ENCODE results near the gene SLC7A5.

SLC7A5 gene

DNA sequence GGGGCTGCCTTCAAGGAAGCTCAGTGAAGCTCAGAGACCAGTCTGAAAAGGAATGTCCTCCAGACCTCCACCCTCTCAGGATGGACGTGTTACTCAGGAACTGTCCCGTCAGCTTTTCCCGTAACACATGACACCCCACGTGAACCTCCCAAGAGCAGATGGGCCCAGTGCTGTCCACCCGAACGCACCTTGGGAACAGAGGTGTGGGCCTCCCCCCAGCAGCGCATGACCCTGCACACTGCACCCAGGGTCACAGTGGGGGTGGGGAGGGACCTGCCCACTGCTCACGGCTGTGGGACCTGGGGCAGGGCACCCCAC, 21.9 kb downstream of the SLC7A5 start:
- H3K27me3 ChIP-seq = peaks cover 0 to 3% of the 10 kb centered on the region in 2 donors
- H3K9me3 ChIP-seq = no peaks in the 10 kb centered on the region
- peaks cover 0 to 20% (median 4%) of the 10 kb centered on the region in 4 donors for H3K4me1 ChIP-seq
- H3K36me3 ChIP-seq = peaks cover 0 to 4% (median 0%) of the 10 kb centered on the region in 3 donors
- no peak overlapping the region for H3K4me3 ChIP-seq
- DNase-seq = no peak
- intact Hi-C loops (cut with DNase I; ENCODE audit: low total_unique reads) = loop anchor here (10.0 kb wide), 1 partner anchor 63 kb away; no protein-coding TSS in a partner anchor
- no peak overlapping the region for H3K27ac ChIP-seq
- TF ChIP-seq, protein P1, sequence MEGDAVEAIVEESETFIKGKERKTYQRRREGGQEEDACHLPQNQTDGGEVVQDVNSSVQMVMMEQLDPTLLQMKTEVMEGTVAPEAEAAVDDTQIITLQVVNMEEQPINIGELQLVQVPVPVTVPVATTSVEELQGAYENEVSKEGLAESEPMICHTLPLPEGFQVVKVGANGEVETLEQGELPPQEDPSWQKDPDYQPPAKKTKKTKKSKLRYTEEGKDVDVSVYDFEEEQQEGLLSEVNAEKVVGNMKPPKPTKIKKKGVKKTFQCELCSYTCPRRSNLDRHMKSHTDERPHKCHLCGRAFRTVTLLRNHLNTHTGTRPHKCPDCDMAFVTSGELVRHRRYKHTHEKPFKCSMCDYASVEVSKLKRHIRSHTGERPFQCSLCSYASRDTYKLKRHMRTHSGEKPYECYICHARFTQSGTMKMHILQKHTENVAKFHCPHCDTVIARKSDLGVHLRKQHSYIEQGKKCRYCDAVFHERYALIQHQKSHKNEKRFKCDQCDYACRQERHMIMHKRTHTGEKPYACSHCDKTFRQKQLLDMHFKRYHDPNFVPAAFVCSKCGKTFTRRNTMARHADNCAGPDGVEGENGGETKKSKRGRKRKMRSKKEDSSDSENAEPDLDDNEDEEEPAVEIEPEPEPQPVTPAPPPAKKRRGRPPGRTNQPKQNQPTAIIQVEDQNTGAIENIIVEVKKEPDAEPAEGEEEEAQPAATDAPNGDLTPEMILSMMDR (IDR thresholded peaks at IDR 0.05) = no peak

DNA sequence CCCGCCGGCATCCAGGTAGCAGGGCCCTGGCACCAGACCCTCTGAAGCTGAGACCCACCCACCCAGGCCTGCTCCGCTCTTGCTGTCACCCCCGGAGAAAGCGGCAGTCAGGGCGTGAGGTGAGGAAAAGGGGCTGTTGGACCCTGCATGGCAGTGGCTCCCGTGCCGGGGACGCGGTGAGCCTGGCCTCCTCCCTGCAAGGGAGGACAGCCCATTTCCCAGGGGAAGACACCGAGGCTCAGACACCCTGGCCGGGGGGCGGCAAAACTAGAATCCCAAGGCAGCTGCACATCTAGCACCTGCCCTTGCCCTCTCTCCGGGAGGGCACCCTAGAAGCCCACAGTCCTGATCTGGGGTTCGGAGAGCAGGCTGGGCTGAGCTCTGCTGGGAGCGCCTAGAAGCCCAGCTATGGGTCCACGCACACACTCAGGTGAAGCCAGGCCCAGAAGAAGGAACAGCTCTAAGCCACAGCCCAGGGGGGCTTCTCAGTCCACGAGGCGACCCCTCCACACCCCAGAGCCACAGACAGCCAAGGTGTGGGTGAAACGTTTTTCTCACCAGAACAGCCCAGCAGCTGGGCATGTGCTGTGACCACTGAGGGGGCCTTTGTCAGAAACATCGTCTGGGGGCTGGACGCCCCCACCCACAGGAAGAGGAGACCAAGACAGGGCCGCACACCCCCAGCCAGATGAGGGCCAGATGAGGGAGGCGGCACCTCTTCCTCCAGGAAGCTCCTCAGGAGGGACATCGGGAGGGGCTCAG, 22.4 kb downstream of the SLC7A5 start:
- Histone ChIP-seq H3K4me3 (no peak overlapping the region), H3K9me3 (no peaks in the 10 kb centered on the region), H3K4me1 (peaks cover 0 to 15% (median 4%) of the 10 kb centered on the region in 4 donors), H3K36me3 (peaks cover 0 to 4% (median 0%) of the 10 kb centered on the region in 3 donors), H3K27me3 (peaks cover 0 to 3% of the 10 kb centered on the region in 2 donors), H3K27ac (no peak overlapping the region)
- no peak for DNase-seq
- intact Hi-C loops (cut with DNase I; ENCODE audit: low total_unique reads) = loop anchor here (10.0 kb wide), 1 partner anchor 62 kb away; no protein-coding TSS in a partner anchor
- TF ChIP-seq, protein P1 (IDR thresholded peaks at IDR 0.05) = no peak

DNA sequence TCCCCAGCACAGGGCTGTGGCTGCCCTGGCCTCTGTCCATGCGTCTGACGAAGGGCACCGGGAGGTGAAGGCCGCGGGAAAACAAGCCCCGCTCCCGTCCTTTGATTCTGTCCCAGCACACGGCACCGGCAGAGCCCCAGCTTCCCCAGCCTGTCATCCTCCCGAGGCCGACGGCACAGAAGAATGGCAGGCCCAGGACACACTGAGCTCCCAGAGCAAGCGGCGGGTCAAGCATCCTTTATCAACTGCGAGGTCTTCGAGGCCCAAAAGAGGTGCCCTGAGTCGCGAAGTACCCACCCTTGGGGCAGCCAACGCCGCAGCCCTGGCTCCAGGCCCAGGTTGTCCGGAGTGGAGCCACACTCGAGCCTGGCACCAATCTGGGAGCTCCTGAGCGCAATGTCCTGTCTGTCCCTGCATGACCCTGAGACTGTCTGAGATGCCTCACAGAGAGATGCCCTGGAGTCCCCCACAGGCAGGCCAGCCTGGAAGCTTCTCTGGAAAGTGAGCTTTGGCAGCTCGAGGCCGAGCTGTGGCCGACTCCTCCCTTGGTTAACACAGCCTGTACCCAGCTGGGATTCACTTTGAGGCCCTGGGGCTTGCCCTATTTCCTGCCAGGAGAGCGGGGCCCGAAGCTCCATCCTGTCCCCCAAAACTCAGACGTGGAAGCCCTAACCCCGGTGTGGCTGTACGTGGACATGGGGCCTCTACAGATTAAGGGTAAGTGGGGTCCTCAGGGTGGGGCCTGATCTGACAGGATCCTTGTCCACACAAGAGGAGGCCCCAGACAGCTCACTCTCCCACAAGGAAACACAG, 23.3 kb downstream of the SLC7A5 start:
- no peak for DNase-seq
- peaks cover 0 to 3% of the 10 kb centered on the region in 2 donors for H3K27me3 ChIP-seq
- TF ChIP-seq, protein P1 (IDR thresholded peaks at IDR 0.05) = no peak
- H3K4me3 ChIP-seq = no peak overlapping the region
- no peak overlapping the region for H3K27ac ChIP-seq
- no peaks in the 10 kb centered on the region for H3K9me3 ChIP-seq
- H3K4me1 ChIP-seq = peaks cover 0 to 15% (median 4%) of the 10 kb centered on the region in 4 donors
- no peaks in the 10 kb centered on the region for H3K36me3 ChIP-seq
- intact Hi-C loops (cut with DNase I; ENCODE audit: low total_unique reads) = loop anchor here (10.0 kb wide), 1 partner anchor 61 kb away; no protein-coding TSS in a partner anchor

DNA sequence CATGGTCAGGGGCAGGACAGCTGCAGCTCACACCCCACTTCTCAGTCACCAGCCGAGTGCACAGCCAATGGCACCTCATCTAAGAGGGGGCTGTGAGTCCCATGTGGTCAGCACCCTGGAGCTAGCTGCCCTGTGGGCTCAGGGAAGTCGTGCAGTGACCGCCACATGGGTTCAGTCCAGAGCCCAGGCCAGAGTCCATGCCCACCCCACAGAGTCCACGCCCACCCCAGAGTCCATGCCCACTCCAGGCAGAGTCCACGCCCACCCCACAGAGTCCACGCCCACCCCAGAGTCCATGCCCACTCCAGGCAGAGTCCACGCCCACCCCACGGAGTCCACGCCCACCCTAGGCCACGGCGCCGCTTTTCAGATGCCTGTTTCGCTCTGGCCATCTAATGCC, 24.1 kb downstream of the SLC7A5 start:
- Histone ChIP-seq H3K9me3 (no peaks in the 10 kb centered on the region), H3K4me1 (peaks cover 0 to 11% (median 2%) of the 10 kb centered on the region in 4 donors), H3K36me3 (no peaks in the 10 kb centered on the region), H3K27ac (no peak overlapping the region), H3K27me3 (peaks cover 0 to 3% of the 10 kb centered on the region in 2 donors), H3K4me3 (no peak overlapping the region)
- TF ChIP-seq, protein P1 (IDR thresholded peaks at IDR 0.05) = no peak
- intact Hi-C loops (cut with DNase I; ENCODE audit: low total_unique reads) = loop anchor here (10.0 kb wide), 1 partner anchor 60 kb away; no protein-coding TSS in a partner anchor
- DNase-seq = no peak

DNA sequence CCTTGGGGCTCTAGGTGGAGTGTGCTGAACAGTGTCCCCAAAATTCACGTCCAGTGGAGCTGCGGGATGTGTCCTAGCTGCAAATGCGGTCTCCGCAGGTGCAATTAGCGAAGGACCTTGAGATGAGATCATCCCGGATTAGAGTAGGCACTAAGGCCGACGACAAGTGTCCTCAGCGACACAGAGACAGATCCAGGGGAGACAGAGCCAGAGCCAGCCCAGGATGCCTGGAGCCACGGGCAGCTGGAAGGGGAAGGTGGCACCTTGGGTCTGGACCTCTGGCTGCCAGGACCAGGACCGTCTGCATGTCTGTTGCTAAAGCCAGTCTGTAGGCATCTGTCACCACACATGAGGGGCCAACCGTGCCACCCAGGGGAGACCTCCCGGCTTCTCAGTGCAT, 24.5 kb downstream of the SLC7A5 start:
- intact Hi-C loops (cut with DNase I; ENCODE audit: low total_unique reads) = loop anchor here (5.0 to 10.0 kb wide), 2 partner anchors 32 to 60 kb away; no protein-coding TSS in a partner anchor
- H3K27ac ChIP-seq = no peak overlapping the region

More for the DNA sequence above, 24.5 kb downstream of the SLC7A5 start:
- H3K36me3 ChIP-seq = peaks cover 0 to 3% (median 0%) of the 10 kb centered on the region in 3 donors
- peaks cover 0 to 7% (median 0%) of the 10 kb centered on the region in 4 donors for H3K4me1 ChIP-seq
- peaks cover 0 to 3% of the 10 kb centered on the region in 2 donors for H3K27me3 ChIP-seq
- no peak for DNase-seq
- H3K4me3 ChIP-seq = no peak overlapping the region
- H3K9me3 ChIP-seq = no peaks in the 10 kb centered on the region
- TF ChIP-seq, protein P1 (IDR thresholded peaks at IDR 0.05) = no peak
